Tibial nerve (tissue), 4 donors: ENCODE data around the gene SRPRB.

Experiments
- EP300 ChIP-seq, 2 donors: sonication (generic); formaldehyde crosslinking; IDR thresholded peaks; one replicate each; pipeline ENCODE4 v1.6.1; 2017; ENCODE audit warnings: antibody characterized with exemption in 2 of 2, mild to moderate bottlenecking in 1 of 2
- TF ChIP-seq, protein P1 (sequence below), 5 experiments: fragments of 200-600 bp in 3 of 5; fragments of 450-650 bp in 2 of 5; sonication (generic) in 3 of 5; IDR thresholded peaks; one replicate each; pipeline ENCODE4 v1.5.1; 2016 to 2019; ENCODE audit warnings: antibody characterized with exemption in 5 of 5, mild to moderate bottlenecking in 3 of 5, moderate library complexity in 2 of 5

DNA sequence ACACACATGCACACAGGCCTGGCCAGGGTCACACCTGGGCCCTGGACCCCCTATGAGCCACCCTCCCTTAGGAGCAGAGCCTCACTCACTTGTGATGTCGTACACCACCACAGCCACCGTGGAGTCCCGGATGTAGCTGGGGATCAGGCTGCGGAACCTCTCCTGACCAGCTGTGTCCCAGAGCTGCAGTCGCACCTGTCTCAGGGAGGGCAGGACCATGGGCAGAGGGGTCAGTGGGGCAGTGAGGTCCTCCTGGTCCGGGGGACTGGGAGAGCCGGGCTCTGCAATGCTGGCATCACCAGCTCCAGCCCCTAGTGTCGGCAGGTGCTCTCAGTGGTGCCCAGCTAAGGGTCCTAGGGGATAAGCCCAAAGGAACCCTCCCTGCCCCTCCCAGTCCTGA lies 35.6 kb downstream of the SRPRB start:
- TF ChIP-seq, protein P1, sequence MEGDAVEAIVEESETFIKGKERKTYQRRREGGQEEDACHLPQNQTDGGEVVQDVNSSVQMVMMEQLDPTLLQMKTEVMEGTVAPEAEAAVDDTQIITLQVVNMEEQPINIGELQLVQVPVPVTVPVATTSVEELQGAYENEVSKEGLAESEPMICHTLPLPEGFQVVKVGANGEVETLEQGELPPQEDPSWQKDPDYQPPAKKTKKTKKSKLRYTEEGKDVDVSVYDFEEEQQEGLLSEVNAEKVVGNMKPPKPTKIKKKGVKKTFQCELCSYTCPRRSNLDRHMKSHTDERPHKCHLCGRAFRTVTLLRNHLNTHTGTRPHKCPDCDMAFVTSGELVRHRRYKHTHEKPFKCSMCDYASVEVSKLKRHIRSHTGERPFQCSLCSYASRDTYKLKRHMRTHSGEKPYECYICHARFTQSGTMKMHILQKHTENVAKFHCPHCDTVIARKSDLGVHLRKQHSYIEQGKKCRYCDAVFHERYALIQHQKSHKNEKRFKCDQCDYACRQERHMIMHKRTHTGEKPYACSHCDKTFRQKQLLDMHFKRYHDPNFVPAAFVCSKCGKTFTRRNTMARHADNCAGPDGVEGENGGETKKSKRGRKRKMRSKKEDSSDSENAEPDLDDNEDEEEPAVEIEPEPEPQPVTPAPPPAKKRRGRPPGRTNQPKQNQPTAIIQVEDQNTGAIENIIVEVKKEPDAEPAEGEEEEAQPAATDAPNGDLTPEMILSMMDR (IDR thresholded peaks at IDR 0.05): no peak
- no peak for TF ChIP-seq EP300 (IDR thresholded peaks at IDR 0.05)
